Right lobe of liver (tissue), 4 donors: Measurements from ENCODE around the gene LIN28B.

Experiments
- POLR2A ChIP-seq: fragments of 450-650 bp; IDR thresholded peaks from one replicate; pipeline ENCODE4 v1.6.1; 2017; ENCODE audit warnings: antibody characterized with exemption, mild to moderate bottlenecking
- TF ChIP-seq, protein P1 (sequence below), 4 donors: fragments of 200-600 bp in 3 of 4; fragments of 450-650 bp in 1 of 4; IDR thresholded peaks; one replicate each; pipeline versions ENCODE4 v1.5.1 to v1.8.0; 2016 to 2022; ENCODE audit warnings: antibody characterized with exemption in 4 of 4, mild to moderate bottlenecking in 2 of 4
- donor health status: DM: no; HTN: no; CAD: no.
- donor health status: DM: no; HTN: no; CAD: no.
- donor health status: DM: no; HTN: yes; CAD: no.

- TF ChIP-seq, protein P1, sequence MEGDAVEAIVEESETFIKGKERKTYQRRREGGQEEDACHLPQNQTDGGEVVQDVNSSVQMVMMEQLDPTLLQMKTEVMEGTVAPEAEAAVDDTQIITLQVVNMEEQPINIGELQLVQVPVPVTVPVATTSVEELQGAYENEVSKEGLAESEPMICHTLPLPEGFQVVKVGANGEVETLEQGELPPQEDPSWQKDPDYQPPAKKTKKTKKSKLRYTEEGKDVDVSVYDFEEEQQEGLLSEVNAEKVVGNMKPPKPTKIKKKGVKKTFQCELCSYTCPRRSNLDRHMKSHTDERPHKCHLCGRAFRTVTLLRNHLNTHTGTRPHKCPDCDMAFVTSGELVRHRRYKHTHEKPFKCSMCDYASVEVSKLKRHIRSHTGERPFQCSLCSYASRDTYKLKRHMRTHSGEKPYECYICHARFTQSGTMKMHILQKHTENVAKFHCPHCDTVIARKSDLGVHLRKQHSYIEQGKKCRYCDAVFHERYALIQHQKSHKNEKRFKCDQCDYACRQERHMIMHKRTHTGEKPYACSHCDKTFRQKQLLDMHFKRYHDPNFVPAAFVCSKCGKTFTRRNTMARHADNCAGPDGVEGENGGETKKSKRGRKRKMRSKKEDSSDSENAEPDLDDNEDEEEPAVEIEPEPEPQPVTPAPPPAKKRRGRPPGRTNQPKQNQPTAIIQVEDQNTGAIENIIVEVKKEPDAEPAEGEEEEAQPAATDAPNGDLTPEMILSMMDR (IDR thresholded peaks at IDR 0.05): peak; percentile 45 to 57 (median 50)
- TF ChIP-seq POLR2A: no peak
Measured at GRCh38 chr6:105077596-105078385, 120.9 kb downstream of the LIN28B start.
